ENCODE data around the gene TUFT1.

Gene TUFT1

GRCh38 chr1:151621351-151621750 lies 81.2 kb downstream of the TUFT1 start:
- DNase-seq, result no peak
- H3K27me3 Mint-ChIP-seq (ENCODE audit: low read depth, poor library complexity), result peaks cover 2% of the 10 kb centered on the region
- H3K4me1 Mint-ChIP-seq, result peaks cover 19% of the 10 kb centered on the region
- no peak overlapping the region for H3K27ac Mint-ChIP-seq
- TF ChIP-seq CTCF (IDR thresholded peaks at IDR 0.05), result no peak
- H3K9me3 Mint-ChIP-seq, result no peaks in the 10 kb centered on the region
- H3K4me3 Mint-ChIP-seq, result no peak overlapping the region
- peaks cover 20% of the 10 kb centered on the region for H3K36me3 Mint-ChIP-seq (ENCODE audit: low read depth)

- H3K9me3 Mint-ChIP-seq, result no peaks in the 10 kb centered on the region
- TF ChIP-seq CTCF (IDR thresholded peaks at IDR 0.05), result no peak
- no peak overlapping the region for H3K4me3 Mint-ChIP-seq
- no peak for DNase-seq
- no peaks in the 10 kb centered on the region for H3K27me3 Mint-ChIP-seq (ENCODE audit: low read depth, poor library complexity)
- H3K4me1 Mint-ChIP-seq, result peaks cover 6% of the 10 kb centered on the region
- no peak overlapping the region for H3K27ac Mint-ChIP-seq
- peaks cover 44% of the 10 kb centered on the region for H3K36me3 Mint-ChIP-seq (ENCODE audit: low read depth)
Observed at GRCh38 chr1:151624783-151625182, 84.7 kb downstream of the TUFT1 start.

- Mint-ChIP-seq H3K27ac (no peak overlapping the region), H3K4me1 (peaks cover 2% of the 10 kb centered on the region), H3K36me3 (ENCODE audit: low read depth) (peaks cover 41% of the 10 kb centered on the region), H3K27me3 (ENCODE audit: low read depth, poor library complexity) (no peaks in the 10 kb centered on the region), H3K9me3 (no peaks in the 10 kb centered on the region), H3K4me3 (no peak overlapping the region)
- DNase-seq, result no peak
- no peak for TF ChIP-seq CTCF (IDR thresholded peaks at IDR 0.05)
Observed at GRCh38 chr1:151626740-151627334, 86.7 kb downstream of the TUFT1 start.

GRCh38 chr1:151629278-151629677 lies 89.2 kb downstream of the TUFT1 start:
- Mint-ChIP-seq H3K36me3 (ENCODE audit: low read depth) (peaks cover 38% of the 10 kb centered on the region), H3K9me3 (no peaks in the 10 kb centered on the region), H3K4me1 (peaks cover 15% of the 10 kb centered on the region), H3K27me3 (ENCODE audit: low read depth, poor library complexity) (no peaks in the 10 kb centered on the region), H3K4me3 (no peak overlapping the region), H3K27ac (no peak overlapping the region)
- no peak for TF ChIP-seq CTCF (IDR thresholded peaks at IDR 0.05)
- DNase-seq, result no peak
